ENCODE results near the gene LRIG1. TPM values are rescaled to one million over a fixed set of nuclear protein-coding genes. Genes with fewer than 3 reads are reported as not detected.

LRIG1 gene
- total RNA-seq, 3 donors from 2014 or later = 42.0 to 63.0 (median 43.9) TPM

- no peaks in the 10 kb centered on the region for H3K27me3 Mint-ChIP-seq (ENCODE audit: low read depth)
- peaks cover 45% of the 10 kb centered on the region for H3K4me1 Mint-ChIP-seq (ENCODE audit: low read depth)
- H3K4me3 Mint-ChIP-seq = no peak overlapping the region
- DNase-seq = no peak
- peaks cover 29% of the 10 kb centered on the region for H3K36me3 Mint-ChIP-seq (ENCODE audit: insufficient read depth)
- ATAC-seq = peak in 1 of 2 donors; percentile 28
- no peaks in the 10 kb centered on the region for H3K9me3 Mint-ChIP-seq
Observed at GRCh38 chr3:66463054-66463631, 37.7 kb downstream of the LRIG1 start.

- Mint-ChIP-seq H3K27me3 (ENCODE audit: low read depth) (no peaks in the 10 kb centered on the region), H3K36me3 (ENCODE audit: insufficient read depth) (peaks cover 36% of the 10 kb centered on the region), H3K9me3 (no peaks in the 10 kb centered on the region), H3K4me3 (no peak overlapping the region), H3K4me1 (ENCODE audit: low read depth) (peaks cover 27% of the 10 kb centered on the region)
- no peak for DNase-seq
- ATAC-seq = no peak
Observed at GRCh38 chr3:66457252-66457651, 43.6 kb downstream of the LRIG1 start.

- Mint-ChIP-seq H3K4me1 (ENCODE audit: low read depth) (peaks cover 21% of the 10 kb centered on the region), H3K9me3 (no peaks in the 10 kb centered on the region), H3K27me3 (ENCODE audit: low read depth) (no peaks in the 10 kb centered on the region), H3K4me3 (no peak overlapping the region), H3K36me3 (ENCODE audit: insufficient read depth) (peaks cover 32% of the 10 kb centered on the region)
- ATAC-seq = no peak
- no peak for DNase-seq
Observed at GRCh38 chr3:66456711-66457173, 44.1 kb downstream of the LRIG1 start.

- ATAC-seq (no peak), DNase-seq (no peak)
- Mint-ChIP-seq H3K9me3 (no peaks in the 10 kb centered on the region), H3K36me3 (ENCODE audit: insufficient read depth) (peaks cover 28% of the 10 kb centered on the region), H3K4me3 (no peak overlapping the region), H3K4me1 (ENCODE audit: low read depth) (peaks cover 19% of the 10 kb centered on the region), H3K27me3 (ENCODE audit: low read depth) (no peaks in the 10 kb centered on the region)
Observed at GRCh38 chr3:66454464-66454859, 46.4 kb downstream of the LRIG1 start.

GRCh38 chr3:66453651-66454463 is 47.0 kb downstream of the LRIG1 start:
- DNase-seq (no peak), ATAC-seq (no peak)
- Mint-ChIP-seq H3K4me3 (no peak overlapping the region), H3K36me3 (ENCODE audit: insufficient read depth) (peaks cover 24% of the 10 kb centered on the region), H3K27me3 (ENCODE audit: low read depth) (no peaks in the 10 kb centered on the region), H3K4me1 (ENCODE audit: low read depth) (peaks cover 19% of the 10 kb centered on the region), H3K9me3 (no peaks in the 10 kb centered on the region)

GRCh38 chr3:66452303-66453011 is 48.4 kb downstream of the LRIG1 start:
- H3K27me3 Mint-ChIP-seq (ENCODE audit: low read depth) = no peaks in the 10 kb centered on the region
- H3K36me3 Mint-ChIP-seq (ENCODE audit: insufficient read depth) = peaks cover 26% of the 10 kb centered on the region
- DNase-seq (no peak), ATAC-seq (no peak)
- H3K4me1 Mint-ChIP-seq (ENCODE audit: low read depth) = peaks cover 18% of the 10 kb centered on the region
- H3K9me3 Mint-ChIP-seq = no peaks in the 10 kb centered on the region
- H3K4me3 Mint-ChIP-seq = no peak overlapping the region

- peaks cover 15% of the 10 kb centered on the region for H3K4me1 Mint-ChIP-seq (ENCODE audit: low read depth)
- no peak for DNase-seq
Observed at GRCh38 chr3:66451766-66452165, 49.1 kb downstream of the LRIG1 start.

GRCh38 chr3:66450390-66451022 is 50.3 kb downstream of the LRIG1 start:
- H3K36me3 Mint-ChIP-seq (ENCODE audit: insufficient read depth) = peaks cover 26% of the 10 kb centered on the region
- H3K9me3 Mint-ChIP-seq = no peaks in the 10 kb centered on the region
- no peak for DNase-seq
- no peak overlapping the region for H3K4me3 Mint-ChIP-seq
- no peak for ATAC-seq
- no peaks in the 10 kb centered on the region for H3K27me3 Mint-ChIP-seq (ENCODE audit: low read depth)
- H3K4me1 Mint-ChIP-seq (ENCODE audit: low read depth) = peaks cover 11% of the 10 kb centered on the region

More at GRCh38 chr3:66451766-66452165, 49.1 kb downstream of the LRIG1 start:
- Mint-ChIP-seq H3K27me3 (ENCODE audit: low read depth) (no peaks in the 10 kb centered on the region), H3K36me3 (ENCODE audit: insufficient read depth) (peaks cover 22% of the 10 kb centered on the region), H3K4me3 (no peak overlapping the region), H3K9me3 (no peaks in the 10 kb centered on the region)
- ATAC-seq = no peak

- Mint-ChIP-seq H3K27me3 (ENCODE audit: low read depth) (no peaks in the 10 kb centered on the region), H3K4me3 (no peak overlapping the region), H3K4me1 (ENCODE audit: low read depth) (peaks cover 11% of the 10 kb centered on the region), H3K9me3 (no peaks in the 10 kb centered on the region), H3K36me3 (ENCODE audit: insufficient read depth) (peaks cover 26% of the 10 kb centered on the region)
- no peak for ATAC-seq
- DNase-seq = no peak
Observed at GRCh38 chr3:66449411-66449974, 51.3 kb downstream of the LRIG1 start.

- H3K4me1 Mint-ChIP-seq (ENCODE audit: low read depth) = peaks cover 16% of the 10 kb centered on the region
- ATAC-seq = no peak
- peaks cover 23% of the 10 kb centered on the region for H3K36me3 Mint-ChIP-seq (ENCODE audit: insufficient read depth)
- no peaks in the 10 kb centered on the region for H3K27me3 Mint-ChIP-seq (ENCODE audit: low read depth)
- DNase-seq = no peak
- no peak overlapping the region for H3K4me3 Mint-ChIP-seq
- no peaks in the 10 kb centered on the region for H3K9me3 Mint-ChIP-seq
Observed at GRCh38 chr3:66444146-66444644, 56.6 kb downstream of the LRIG1 start.

GRCh38 chr3:66443118-66443803 is 57.6 kb downstream of the LRIG1 start:
- Mint-ChIP-seq H3K4me3 (no peak overlapping the region), H3K27me3 (ENCODE audit: low read depth) (no peaks in the 10 kb centered on the region), H3K9me3 (no peaks in the 10 kb centered on the region), H3K4me1 (ENCODE audit: low read depth) (peaks cover 20% of the 10 kb centered on the region), H3K36me3 (ENCODE audit: insufficient read depth) (peaks cover 21% of the 10 kb centered on the region)
- ATAC-seq (no peak), DNase-seq (no peak)

GRCh38 chr3:66442254-66443117 is 58.3 kb downstream of the LRIG1 start:
- DNase-seq (no peak), ATAC-seq (no peak)
- Mint-ChIP-seq H3K4me3 (no peak overlapping the region), H3K36me3 (ENCODE audit: insufficient read depth) (peaks cover 22% of the 10 kb centered on the region), H3K9me3 (no peaks in the 10 kb centered on the region), H3K27me3 (ENCODE audit: low read depth) (no peaks in the 10 kb centered on the region), H3K4me1 (ENCODE audit: low read depth) (peaks cover 23% of the 10 kb centered on the region)

GRCh38 chr3:66441692-66442091 is 59.1 kb downstream of the LRIG1 start:
- Mint-ChIP-seq H3K9me3 (no peaks in the 10 kb centered on the region), H3K4me1 (ENCODE audit: low read depth) (peaks cover 30% of the 10 kb centered on the region), H3K27me3 (ENCODE audit: low read depth) (no peaks in the 10 kb centered on the region), H3K4me3 (no peak overlapping the region), H3K36me3 (ENCODE audit: insufficient read depth) (peaks cover 23% of the 10 kb centered on the region)
- no peak for ATAC-seq
- DNase-seq = no peak
